Measurements from ENCODE around the gene MAML1. TPM values are rescaled to one million over a fixed set of nuclear protein-coding genes. Genes with fewer than 3 reads are reported as not detected.
"Not testable (repeated sequence)": the region's sequence is repeated elsewhere in the genome, so short reads cannot be mapped to it uniquely, and the experiment has no call there.

The MAML1 gene
- polyA plus RNA-seq, 3 donors, result 39.4 to 46.6 (median 45.7) TPM

DNA sequence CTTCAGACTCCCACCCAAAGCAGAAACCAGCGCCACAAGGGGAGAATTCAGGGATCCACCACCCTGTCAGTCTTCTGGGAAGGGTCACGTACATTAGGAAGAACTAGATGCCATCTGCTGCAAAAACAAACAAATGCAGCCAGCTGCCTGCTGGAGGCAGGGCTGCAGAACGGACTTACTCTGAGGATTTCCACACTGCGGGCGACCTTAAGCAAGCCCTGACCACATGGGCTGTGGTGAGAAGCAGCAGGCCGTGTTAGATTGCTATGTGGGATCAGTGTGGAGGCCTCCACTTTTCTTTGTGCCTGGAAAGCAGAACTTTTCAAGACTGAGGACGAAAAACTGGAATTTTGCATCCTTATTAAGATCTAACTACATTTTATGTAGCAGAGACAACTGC lies 47.7 kb downstream of the MAML1 start:
- no peak for DNase-seq (ENCODE audit: extremely low read depth in 1 of 11, low read depth in 9 of 11, low spot score in 4 of 11)

DNA sequence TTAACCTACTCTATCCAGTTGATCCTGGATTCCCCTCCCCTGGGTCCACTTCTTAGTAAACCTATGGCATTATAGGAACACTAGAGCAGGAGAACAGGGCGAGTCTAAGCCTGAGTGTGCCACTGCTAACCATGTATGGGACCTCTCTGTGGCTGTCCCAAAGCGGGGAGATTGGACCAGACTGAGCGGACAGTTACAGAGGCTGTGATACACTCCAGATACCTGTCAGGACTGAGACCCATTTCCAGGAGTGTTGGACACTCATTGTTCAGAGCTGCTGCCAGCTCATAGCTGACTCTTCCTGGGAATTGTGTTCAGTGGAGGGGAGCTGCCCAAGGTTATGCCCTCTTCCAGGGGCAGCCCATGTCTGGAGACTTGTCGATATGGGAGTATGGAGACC lies 49.2 kb downstream of the MAML1 start:
- DNase-seq (ENCODE audit: extremely low read depth in 1 of 11, low read depth in 9 of 11, low spot score in 4 of 11), result no peak

DNA sequence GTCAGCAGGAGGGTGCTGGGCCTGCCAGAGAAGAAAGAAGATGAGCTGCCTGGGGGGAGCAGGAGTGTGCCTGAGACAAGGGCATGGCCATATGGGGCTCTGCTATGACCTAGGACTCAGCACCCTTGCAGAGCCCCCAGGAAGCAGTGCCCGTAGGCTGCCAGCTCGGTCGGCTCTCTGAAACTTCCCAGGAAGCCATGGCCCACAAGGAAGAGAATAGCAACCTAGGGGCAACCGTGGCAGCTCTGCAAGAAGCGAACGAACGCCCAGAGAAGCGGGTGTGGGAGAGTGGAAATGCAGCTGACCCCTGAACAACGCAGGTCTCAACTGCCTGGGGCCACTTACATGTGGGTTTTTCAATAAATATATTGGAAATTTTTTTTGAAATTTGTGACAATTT lies 50.5 kb downstream of the MAML1 start:
- no peak for DNase-seq (ENCODE audit: extremely low read depth in 1 of 11, low read depth in 9 of 11, low spot score in 4 of 11)

DNA sequence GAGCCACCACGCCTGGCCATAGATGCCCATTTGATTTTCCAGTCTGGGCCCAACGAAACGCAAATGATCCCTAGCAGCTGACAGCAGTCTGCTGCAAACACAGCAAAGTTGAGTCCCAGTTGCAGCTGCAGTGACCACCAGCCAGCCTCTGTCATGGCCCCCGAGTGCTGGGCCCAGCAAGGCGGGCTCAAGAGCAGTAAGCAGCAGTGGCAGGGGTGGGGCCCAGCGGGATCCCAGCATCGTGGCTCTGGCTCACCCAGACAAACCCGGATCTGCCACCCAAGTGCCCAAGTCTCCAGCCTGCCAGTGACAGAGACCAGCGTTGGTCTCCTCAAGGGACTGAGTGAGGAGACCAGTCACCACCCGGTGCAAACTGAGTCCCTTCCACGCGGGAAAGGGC lies 54.2 kb downstream of the MAML1 start:
- DNase-seq (ENCODE audit: extremely low read depth in 1 of 11, low read depth in 9 of 11, low spot score in 4 of 11), result no peak

DNA sequence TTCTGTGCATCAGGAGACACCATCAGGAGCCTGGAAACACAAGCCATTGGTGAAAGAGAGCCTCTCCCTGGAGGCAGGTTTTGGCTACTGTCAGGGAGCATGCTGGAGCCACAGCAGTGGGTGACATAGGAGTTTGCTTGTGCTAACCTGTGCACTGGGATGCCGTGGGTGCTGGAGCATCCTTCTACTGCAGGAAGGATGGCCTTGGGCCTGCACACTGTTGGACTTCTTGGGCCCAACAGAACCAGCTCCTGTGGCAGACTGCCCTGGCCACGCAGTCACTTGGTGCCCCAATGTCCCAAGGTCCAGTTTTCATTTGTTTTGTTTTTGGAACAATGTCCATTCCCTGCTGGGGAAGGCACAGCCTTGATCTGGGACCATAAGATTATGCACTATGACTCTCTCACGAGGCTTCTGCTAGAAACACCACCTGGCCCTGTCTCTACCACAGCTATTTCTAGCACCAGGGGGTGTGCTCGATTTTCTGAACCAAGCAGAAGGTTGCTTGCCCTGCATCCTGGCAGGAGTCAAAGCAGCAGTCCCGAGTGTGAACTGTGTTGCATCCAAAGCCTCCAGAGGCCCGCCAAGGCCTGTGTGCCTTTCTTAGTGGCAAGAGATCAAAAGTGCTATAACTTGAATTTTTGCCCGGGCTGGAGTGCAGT lies 55.7 kb downstream of the MAML1 start:
- DNase-seq (ENCODE audit: extremely low read depth in 1 of 11, low read depth in 9 of 11, low spot score in 4 of 11), result no peak

DNA sequence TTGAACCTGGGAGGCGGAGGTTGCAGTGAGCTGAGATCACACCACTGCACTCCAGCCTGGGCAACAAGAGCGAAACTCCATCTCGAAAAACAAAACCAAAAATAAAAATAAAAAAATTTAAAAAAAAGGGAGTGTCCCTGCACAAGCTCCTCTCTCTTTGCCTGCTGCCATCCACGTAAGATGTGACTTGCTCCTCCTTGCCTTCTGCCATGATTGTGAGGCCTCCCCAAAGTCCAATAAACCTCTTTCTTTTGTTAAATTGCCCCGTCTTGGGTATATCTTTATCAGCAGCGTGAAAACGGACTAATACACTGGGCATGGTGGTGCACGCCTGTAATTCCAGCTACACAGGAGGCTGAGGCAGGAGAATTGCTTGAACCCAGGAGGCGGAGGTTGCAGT lies 56.7 kb downstream of the MAML1 start:
- not testable (repeated sequence) for DNase-seq (ENCODE audit: extremely low read depth in 1 of 11, low read depth in 9 of 11, low spot score in 4 of 11)

DNA sequence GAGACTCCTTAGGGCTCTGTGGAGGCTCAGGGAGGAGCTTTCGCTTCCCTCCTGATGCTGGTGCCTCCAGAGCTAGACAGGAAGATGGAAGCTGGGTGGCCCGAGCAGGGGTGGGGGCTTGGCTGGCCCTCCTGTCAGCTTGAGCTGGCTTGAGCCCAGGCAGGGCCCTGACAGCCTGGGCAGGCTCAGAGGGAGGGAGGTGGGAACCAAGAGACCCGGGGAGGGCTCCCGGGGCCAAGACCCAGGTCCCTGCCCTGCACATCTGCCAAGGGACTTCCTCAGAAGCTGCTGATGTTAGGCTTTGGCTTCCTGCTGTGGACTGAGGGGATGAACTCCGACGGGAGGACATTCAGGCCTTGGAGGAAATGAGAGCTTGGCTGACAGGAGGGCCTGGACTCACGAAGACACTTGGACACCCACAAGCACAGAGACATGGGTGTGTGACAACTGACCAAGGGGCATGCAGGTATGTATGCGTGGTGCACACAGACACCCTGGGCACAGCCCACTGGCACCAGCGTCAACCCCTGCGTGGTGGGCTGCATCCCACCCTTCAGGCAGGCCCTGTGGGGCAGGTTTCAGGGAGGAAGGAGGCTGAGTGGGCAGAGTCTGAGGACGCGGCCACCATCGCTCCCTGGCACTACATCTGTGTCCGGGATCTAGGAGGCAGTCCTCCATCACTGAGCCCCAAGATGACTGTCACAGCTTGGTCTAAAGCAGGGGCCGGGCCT lies 59.4 kb downstream of the MAML1 start:
- no peak for DNase-seq (ENCODE audit: extremely low read depth in 1 of 11, low read depth in 9 of 11, low spot score in 4 of 11)

DNA sequence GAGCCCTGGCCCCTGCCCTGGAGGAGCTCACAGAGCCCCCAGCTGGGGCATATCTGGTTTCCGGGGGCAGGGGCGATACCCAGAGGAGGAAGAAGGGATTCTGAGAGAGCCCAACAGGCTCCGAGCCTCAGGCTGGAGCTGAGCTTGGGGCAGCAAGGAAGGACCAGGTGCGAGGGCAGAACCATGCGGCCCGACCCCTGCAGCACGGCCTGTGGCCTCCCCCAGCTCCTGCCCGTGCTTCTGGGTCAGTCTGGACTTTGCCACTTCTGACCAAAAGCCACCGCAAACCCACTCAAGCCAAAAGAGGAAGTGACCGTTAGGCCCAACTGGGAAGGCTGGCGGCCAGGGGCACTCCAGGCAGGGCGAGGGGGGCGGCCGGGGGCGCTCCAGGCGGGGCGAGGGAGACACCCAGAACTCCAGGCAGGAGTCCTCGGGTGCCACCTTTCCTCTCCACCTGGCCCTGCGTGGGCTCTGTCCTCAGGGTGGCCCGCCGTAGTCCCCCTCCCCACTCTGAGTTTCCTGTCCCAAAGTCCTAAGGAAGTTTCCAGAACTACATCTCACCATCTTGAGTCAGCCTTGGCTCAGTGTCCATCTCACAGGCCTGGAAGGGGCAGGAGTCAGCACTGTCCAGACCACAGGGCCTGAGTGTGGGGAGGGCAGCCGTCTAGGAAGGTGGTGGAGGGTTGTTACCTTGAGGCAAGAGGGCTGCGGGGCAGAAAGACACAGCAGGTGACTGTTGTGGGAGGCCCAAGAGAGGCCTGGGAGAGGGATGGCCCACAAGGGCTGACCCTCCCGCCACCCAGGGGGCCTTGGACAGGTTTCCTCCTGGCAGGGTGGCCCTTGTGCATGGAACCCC lies 60.2 kb downstream of the MAML1 start:
- DNase-seq (ENCODE audit: extremely low read depth in 1 of 11, low read depth in 9 of 11, low spot score in 4 of 11), result no peak

DNA sequence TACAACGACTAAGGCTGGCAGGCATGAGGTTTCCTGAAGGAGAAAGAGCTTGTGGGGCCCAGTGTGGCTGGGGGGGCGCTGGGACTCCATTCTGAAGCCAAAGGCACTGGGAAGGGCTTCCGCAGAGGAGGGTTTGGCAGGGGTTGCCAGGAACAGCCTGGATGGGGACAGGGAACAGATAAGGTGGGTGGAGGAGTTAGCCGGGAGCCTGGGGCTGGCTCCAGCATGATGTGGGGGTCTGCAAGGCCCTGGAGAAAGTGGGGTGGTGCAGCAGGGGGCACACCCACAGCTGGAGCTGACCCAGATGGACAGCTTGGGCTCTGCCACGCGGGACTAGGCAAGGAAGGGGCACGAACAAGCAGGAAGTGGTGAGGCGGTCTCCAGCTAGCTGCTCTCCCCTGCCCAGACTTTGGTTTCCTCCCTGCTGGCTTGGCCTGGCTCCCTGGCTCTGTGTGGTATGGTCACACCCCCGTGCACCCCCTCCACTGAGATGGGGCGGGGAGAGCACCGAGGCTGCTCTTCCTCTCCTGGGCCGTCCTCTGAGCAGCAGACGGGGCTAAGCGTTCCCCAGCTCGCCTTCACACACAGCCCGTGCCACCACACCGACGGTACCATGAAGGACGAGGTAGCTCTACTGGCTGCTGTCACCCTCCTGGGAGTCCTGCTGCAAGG lies 61.0 kb downstream of the MAML1 start, which contains the start of gene LTC4S:
TSS of gene LTC4S (plus strand) at position 519 of the 672 bp plus-strand sequence. CDS start at position 614, 95 bp downstream.
- no peak for DNase-seq (ENCODE audit: extremely low read depth in 1 of 11, low read depth in 9 of 11, low spot score in 4 of 11)

DNA sequence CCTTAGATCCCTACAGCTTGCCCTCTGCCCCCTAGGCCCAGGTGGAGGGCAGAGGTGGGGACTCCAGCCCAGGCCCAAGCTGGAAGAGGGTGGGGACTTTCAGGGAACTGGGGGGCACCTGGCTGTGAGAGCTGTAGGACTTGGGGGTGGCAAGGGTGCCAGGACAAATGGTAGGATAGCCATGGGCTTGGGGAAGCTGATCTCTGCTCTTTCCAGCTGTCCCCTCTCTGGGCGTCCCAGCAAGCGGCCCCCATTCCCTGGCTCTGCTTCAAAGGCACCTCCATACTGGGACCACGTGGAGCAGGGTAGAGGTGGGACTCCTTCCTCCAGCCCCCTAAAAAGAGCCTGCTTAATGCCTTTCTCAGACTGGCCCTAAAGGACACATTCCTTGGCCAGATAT lies 61.5 kb downstream of the MAML1 start:
- DNase-seq (ENCODE audit: extremely low read depth in 1 of 11, low read depth in 9 of 11, low spot score in 4 of 11), result no peak

DNA sequence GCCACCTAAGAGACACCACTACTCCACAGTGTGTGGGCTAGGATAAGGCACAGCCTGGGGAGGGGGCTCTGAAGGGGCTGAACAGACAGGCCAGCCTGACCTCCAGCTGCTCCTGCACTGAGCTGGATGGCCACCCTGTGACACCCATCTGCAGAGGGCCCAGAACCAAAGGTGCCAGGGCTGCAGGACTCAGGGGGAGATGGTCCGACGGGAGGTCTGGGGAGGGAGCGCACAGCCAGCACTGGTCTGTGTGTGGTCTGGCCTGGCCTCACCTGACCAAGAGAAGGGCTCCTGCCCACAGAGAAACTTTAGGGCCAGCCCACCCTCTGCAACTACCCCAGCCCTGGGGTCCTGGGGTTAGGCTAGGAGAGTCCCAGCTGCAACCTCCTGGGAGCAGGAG lies 62.0 kb downstream of the MAML1 start:
- no peak for DNase-seq (ENCODE audit: extremely low read depth in 1 of 11, low read depth in 9 of 11, low spot score in 4 of 11)

DNA sequence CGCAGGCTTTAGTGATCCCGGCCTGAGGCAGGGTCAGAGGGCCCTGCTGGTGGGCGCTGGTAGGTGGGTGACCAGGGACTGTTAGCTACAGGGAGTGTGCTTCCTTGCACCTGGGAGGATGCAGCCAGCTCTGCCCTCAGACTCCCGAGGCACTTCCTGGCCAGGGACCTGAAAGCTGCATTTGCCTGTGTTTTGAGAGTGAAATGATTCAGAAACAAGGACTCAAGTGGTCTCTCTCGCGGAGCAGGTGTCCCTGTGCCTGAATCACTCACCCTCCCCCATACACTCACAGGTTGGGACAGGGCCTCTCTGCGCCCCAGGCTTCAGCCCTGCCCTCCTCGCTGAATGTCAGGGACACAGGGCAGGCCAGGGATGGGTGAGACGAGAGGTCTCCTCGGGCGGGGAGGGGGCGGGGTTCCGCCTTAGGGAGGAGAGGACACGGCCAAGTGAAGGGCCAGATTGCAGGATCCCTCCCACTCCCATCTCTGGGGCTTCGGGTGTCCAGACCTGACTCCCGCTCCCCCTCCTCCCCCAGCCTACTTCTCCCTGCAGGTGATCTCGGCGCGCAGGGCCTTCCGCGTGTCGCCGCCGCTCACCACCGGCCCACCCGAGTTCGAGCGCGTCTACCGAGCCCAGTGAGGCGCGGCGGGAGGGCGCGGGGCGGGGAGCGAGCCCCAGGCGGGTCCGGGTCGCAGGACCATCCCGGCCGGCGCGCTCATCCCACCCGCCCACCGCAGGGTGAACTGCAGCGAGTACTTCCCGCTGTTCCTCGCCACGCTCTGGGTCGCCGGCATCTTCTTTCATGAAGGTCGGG lies 62.6 kb downstream of the MAML1 start:
- no peak for DNase-seq (ENCODE audit: extremely low read depth in 1 of 11, low read depth in 9 of 11, low spot score in 4 of 11)

DNA sequence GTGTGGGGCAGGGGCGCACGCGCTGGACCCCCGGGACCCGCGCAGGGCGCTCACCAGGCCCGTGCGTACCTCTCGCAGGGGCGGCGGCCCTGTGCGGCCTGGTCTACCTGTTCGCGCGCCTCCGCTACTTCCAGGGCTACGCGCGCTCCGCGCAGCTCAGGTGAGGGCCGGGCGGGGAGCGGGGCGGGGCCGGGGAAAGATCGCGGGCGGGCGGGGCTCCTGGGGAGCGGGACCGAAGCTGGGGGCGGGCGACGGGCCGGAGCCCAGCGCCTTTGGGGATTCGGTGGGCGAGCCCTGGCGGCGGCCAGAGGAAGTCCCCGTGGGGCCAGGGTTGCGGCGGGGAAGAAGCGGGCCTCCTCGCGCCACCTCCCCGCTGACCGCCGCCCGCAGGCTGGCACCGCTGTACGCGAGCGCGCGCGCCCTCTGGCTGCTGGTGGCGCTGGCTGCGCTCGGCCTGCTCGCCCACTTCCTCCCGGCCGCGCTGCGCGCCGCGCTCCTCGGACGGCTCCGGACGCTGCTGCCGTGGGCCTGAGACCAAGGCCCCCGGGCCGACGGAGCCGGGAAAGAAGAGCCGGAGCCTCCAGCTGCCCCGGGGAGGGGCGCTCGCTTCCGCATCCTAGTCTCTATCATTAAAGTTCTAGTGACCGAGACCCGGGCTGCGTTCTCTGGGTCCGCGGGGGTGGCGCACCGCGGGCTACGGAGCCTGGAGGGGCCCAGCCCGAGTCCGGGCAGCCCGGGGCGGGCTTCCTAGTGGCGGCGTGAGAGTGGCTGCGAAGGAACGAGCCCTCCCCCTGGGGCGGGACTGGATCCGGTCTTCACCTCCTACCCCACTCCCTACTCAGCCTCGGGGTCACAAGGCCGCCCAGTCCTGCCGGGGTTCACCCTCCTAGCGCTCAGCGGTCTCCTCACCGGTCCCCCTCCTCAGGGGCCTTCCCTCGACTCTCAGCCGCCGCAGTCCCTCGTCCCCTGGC lies 63.5 kb downstream of the MAML1 start:
- peak in 3 of 11 donors; percentile 73 to 77 (median 74) for DNase-seq (ENCODE audit: extremely low read depth in 1 of 11, low read depth in 9 of 11, low spot score in 4 of 11)

DNA sequence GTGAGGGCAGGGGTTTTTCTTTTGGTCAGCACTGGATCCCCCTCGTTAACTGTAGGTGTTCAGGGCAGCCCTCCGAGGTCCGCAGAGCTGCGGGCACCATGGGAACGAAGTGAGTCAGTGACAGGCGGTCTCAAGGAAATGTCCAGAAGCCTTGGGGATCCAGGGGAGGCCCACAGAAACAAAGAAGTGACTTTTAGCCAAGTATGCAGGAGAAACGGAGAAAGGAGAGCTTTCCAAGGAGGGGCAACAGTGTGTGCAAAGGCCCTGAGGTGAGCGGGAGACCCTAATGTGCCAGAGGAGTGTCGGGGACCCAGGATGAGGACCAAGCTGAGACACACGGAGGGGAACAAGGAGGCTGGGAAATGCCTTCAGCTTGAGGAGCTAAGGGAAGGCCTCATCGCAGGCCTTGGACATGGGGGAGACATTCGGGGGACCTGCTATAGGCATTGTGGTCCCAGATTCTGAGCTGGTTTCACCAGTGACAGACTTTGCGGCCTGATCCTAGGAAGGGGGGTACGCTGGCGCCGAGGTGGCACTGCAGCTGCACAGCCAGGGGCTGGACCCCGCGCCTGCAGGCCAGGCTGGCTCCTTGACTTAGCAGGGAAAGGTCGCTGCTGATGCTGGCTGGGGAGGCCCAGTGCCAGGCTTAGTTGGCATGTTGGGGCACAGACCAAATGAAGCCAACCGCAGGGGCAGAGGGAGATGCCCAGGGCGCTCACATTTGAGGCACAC lies 64.4 kb downstream of the MAML1 start:
- no peak for DNase-seq (ENCODE audit: extremely low read depth in 1 of 11, low read depth in 9 of 11, low spot score in 4 of 11)

DNA sequence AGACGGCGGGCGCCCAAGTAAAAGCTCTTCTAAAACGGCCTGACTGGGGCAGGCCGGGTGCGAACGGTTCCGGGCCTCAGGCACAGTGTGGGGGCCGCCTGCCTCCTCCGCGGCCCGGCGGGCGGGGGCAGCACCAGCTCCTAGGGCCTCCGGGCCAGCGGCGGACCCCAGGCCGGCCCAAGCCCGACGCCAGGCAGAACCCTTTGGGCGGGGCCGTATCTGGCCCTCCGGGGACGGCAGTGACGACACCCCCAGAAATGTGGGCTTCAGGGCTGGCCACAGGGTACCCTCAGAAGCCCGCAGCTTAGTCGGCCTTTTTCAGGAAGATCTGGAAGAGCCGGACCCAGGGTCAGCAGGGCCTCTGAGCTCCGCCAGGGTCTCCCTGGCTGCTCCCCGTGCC lies 65.1 kb downstream of the MAML1 start:
- no peak for DNase-seq (ENCODE audit: extremely low read depth in 1 of 11, low read depth in 9 of 11, low spot score in 4 of 11)

DNA sequence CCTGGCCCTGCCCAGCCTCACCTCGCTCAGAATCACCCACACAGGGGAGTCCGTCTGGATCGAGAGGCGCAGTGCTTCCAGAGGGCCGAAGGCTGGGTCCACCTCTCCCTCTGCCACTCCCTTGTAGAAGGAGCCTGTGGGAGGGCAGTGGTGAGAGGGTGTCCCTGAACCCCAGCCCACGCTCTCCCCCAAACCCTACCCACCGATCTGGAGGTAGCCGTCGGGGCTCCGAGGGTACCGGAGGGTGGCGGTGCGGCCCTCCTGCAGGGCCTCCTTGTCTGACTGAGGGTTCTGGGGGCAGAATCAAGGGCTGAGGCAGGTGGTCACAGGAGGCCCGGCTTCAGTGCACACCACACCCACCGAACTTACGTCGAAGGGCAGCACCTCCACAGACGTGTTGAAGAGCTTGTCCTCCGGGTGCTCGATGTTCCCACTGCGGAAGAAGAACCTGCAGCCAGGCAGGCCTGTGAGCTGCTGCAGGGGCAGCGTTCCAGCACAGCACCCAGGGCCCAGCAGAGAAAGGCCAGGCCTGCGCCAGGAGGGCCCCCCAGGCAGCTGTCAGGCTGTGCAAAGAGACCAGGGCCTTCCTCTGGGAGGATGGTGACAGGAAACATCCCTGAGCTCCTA lies 65.6 kb downstream of the MAML1 start:
- no peak for DNase-seq (ENCODE audit: extremely low read depth in 1 of 11, low read depth in 9 of 11, low spot score in 4 of 11)
